Measurements from ENCODE around the gene METTL27.

DNA sequence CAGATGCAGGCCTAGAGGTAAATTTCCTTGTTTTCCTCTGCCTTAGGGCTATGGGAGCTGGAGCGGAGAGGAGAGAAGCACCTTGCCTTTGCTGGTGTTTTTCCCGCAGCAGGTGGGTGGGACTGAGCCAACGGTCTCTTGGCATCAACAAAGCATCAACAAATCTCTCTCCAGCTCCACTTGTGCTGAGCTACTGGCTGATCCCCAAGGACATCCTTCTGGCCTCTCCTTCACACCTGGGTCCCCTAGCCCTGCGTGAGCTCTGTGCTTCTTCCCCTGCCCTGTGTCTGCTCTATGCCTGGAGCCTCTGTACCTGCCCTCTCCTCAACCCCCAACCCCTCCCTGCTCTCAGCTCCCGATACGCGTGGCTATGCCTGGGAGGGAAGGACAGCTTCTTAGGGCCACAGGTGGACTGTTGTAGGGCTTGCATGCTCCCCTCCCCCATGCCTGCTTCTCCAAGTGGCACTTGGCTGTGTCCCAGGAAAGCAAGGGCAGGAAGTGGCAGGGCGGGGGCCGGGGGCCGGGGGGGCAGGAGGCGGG, 14.7 kb downstream of the METTL27 start:
- TF ChIP-seq, protein P1, sequence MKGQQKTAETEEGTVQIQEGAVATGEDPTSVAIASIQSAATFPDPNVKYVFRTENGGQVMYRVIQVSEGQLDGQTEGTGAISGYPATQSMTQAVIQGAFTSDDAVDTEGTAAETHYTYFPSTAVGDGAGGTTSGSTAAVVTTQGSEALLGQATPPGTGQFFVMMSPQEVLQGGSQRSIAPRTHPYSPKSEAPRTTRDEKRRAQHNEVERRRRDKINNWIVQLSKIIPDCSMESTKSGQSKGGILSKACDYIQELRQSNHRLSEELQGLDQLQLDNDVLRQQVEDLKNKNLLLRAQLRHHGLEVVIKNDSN (CRISPR knock-in tag; IDR thresholded peaks at IDR 0.05): no peak
- TF ChIP-seq NR1H2 (CRISPR knock-in tag; IDR thresholded peaks at IDR 0.05): no peak
- no peak for TF ChIP-seq NR3C1 (CRISPR knock-in tag; conservative IDR thresholded peaks at IDR 0.05; ENCODE audit: low read depth)
- TF ChIP-seq, protein P2, sequence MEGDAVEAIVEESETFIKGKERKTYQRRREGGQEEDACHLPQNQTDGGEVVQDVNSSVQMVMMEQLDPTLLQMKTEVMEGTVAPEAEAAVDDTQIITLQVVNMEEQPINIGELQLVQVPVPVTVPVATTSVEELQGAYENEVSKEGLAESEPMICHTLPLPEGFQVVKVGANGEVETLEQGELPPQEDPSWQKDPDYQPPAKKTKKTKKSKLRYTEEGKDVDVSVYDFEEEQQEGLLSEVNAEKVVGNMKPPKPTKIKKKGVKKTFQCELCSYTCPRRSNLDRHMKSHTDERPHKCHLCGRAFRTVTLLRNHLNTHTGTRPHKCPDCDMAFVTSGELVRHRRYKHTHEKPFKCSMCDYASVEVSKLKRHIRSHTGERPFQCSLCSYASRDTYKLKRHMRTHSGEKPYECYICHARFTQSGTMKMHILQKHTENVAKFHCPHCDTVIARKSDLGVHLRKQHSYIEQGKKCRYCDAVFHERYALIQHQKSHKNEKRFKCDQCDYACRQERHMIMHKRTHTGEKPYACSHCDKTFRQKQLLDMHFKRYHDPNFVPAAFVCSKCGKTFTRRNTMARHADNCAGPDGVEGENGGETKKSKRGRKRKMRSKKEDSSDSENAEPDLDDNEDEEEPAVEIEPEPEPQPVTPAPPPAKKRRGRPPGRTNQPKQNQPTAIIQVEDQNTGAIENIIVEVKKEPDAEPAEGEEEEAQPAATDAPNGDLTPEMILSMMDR (IDR thresholded peaks at IDR 0.05): no peak
- no peak for TF ChIP-seq TEAD1 (CRISPR knock-in tag; IDR thresholded peaks at IDR 0.05)
- TF ChIP-seq, protein P3, sequence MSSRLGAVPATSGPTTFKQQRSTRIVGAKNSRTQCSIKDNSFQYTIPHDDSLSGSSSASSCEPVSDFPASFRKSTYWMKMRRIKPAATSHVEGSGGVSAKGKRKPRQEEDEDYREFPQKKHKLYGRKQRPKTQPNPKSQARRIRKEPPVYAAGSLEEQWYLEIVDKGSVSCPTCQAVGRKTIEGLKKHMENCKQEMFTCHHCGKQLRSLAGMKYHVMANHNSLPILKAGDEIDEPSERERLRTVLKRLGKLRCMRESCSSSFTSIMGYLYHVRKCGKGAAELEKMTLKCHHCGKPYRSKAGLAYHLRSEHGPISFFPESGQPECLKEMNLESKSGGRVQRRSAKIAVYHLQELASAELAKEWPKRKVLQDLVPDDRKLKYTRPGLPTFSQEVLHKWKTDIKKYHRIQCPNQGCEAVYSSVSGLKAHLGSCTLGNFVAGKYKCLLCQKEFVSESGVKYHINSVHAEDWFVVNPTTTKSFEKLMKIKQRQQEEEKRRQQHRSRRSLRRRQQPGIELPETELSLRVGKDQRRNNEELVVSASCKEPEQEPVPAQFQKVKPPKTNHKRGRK (CRISPR knock-in tag; IDR thresholded peaks at IDR 0.05; ENCODE audit: borderline replicate concordance): no peak
- no peak for TF ChIP-seq CBFB (CRISPR knock-in tag; IDR thresholded peaks at IDR 0.05; ENCODE audit: low read depth)
- TF ChIP-seq, protein P4, sequence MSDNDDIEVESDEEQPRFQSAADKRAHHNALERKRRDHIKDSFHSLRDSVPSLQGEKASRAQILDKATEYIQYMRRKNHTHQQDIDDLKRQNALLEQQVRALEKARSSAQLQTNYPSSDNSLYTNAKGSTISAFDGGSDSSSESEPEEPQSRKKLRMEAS (CRISPR knock-in tag; IDR thresholded peaks at IDR 0.05): no peak

All from WTC11 (cell line).